Activated CD4-positive, alpha-beta T cell treated with anti-CD3 and anti-CD28 coated beads, Interleukin-2, amount 50 U/mL, for 4 hours (primary cell): ENCODE data around the gene HNRNPK.

Source experiments
- DNase-seq, 2 experiments: peaks; one replicate each; pipeline ENCODE4 v3.0.0-alpha.2; 2020

Gene HNRNPK

GRCh38 chr9:83979812-83980394, at the start of gene HNRNPK:
TSS of gene HNRNPK (minus strand) at chr9:83980215. CDS start at chr9:83978252, 1,963 bp downstream.
- DNase-seq, result peak; percentile 99

- no peak for DNase-seq
Observed at GRCh38 chr9:84027201-84027600, 47.2 kb upstream of the HNRNPK start.

GRCh38 chr9:84024041-84024575, 44.1 kb upstream of the HNRNPK start:
- no peak for DNase-seq

GRCh38 chr9:84007662-84008061, 27.6 kb upstream of the HNRNPK start:
- no peak for DNase-seq

GRCh38 chr9:84003246-84003645, 23.2 kb upstream of the HNRNPK start:
- DNase-seq, result no peak

GRCh38 chr9:84002344-84002743, 22.3 kb upstream of the HNRNPK start:
- no peak for DNase-seq

GRCh38 chr9:84001621-84002020, 21.6 kb upstream of the HNRNPK start:
- no peak for DNase-seq

GRCh38 chr9:84000186-84000585, 20.2 kb upstream of the HNRNPK start:
- DNase-seq, result no peak

GRCh38 chr9:83999141-83999918, 19.3 kb upstream of the HNRNPK start:
- DNase-seq, result no peak

- no peak for DNase-seq
Observed at GRCh38 chr9:83996126-83996525, 16.1 kb upstream of the HNRNPK start.

GRCh38 chr9:83992901-83993300, 12.9 kb upstream of the HNRNPK start:
- DNase-seq, result no peak

- no peak for DNase-seq
Observed at GRCh38 chr9:83992407-83992806, 12.4 kb upstream of the HNRNPK start.

GRCh38 chr9:83991355-83991754, 11.3 kb upstream of the HNRNPK start:
- DNase-seq, result no peak

GRCh38 chr9:83988411-83988810, 8.4 kb upstream of the HNRNPK start:
- DNase-seq, result no peak

- DNase-seq, result no peak
Observed at GRCh38 chr9:83987402-83987791, 7.4 kb upstream of the HNRNPK start.

- DNase-seq, result no peak
Observed at GRCh38 chr9:83986765-83987401, 6.9 kb upstream of the HNRNPK start.

GRCh38 chr9:83986195-83986594, 6.2 kb upstream of the HNRNPK start:
- no peak for DNase-seq

GRCh38 chr9:83981126-83981871, 1.3 kb upstream of the HNRNPK start:
- no peak for DNase-seq

- peak; percentile 100 for DNase-seq
Observed at GRCh38 chr9:83980395-83981125, 545 bp upstream of the HNRNPK start, which contains the start of gene RMI1. TSS of gene RMI1 (plus strand) at chr9:83980805. CDS start at chr9:84000987, 20,182 bp downstream.

- DNase-seq, result peak; percentile 84 to 89
Observed at GRCh38 chr9:83978992-83979811, 813 bp downstream of the HNRNPK start.

GRCh38 chr9:83977196-83977595, 2.8 kb downstream of the HNRNPK start:
- no peak for DNase-seq
